HL-60 (cell line): ENCODE results near the gene KBTBD6.

Experiments used
- GABPA ChIP-seq: IDR thresholded peaks from 2 replicates; pipeline ENCODE4 v1.6.1; 2012; ENCODE audit warnings: low read depth
- POLR2AphosphoS5 ChIP-seq: IDR thresholded peaks from 2 replicates; pipeline ENCODE4 v1.6.1; 2012; ENCODE audit warnings: low read depth
- TF ChIP-seq, protein P1 (sequence below): IDR thresholded peaks from one replicate; pipeline ENCODE4 v1.5.1; 2011; ENCODE audit warnings: low read length, control low read depth, inconsistent platforms; ENCODE audit not compliant: insufficient read depth

DNA sequence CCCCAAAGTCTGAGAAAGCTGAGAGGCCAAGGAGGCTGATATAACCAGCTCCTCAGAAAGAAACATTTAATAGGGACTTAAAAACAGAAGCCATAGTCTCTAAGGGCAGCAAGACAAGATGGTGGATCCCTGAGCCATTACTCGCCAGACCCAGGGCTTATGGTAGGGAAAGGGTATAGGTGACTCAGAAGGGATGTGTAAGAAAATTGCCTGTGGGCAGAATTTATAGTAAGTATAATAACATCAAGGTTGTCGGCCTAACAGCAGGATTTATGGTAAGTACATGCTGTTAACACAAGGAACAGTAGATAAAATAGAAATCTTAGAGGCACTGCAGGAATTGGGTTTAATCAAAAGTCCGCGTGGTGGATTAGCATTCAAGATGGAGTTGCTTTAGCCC is 14.7 kb downstream of the KBTBD6 start:
- TF ChIP-seq GABPA (no peak), POLR2AphosphoS5 (no peak)
- TF ChIP-seq, protein P1, sequence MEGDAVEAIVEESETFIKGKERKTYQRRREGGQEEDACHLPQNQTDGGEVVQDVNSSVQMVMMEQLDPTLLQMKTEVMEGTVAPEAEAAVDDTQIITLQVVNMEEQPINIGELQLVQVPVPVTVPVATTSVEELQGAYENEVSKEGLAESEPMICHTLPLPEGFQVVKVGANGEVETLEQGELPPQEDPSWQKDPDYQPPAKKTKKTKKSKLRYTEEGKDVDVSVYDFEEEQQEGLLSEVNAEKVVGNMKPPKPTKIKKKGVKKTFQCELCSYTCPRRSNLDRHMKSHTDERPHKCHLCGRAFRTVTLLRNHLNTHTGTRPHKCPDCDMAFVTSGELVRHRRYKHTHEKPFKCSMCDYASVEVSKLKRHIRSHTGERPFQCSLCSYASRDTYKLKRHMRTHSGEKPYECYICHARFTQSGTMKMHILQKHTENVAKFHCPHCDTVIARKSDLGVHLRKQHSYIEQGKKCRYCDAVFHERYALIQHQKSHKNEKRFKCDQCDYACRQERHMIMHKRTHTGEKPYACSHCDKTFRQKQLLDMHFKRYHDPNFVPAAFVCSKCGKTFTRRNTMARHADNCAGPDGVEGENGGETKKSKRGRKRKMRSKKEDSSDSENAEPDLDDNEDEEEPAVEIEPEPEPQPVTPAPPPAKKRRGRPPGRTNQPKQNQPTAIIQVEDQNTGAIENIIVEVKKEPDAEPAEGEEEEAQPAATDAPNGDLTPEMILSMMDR = no peak
